ENCODE measurements around the gene NUDT5.

DNA sequence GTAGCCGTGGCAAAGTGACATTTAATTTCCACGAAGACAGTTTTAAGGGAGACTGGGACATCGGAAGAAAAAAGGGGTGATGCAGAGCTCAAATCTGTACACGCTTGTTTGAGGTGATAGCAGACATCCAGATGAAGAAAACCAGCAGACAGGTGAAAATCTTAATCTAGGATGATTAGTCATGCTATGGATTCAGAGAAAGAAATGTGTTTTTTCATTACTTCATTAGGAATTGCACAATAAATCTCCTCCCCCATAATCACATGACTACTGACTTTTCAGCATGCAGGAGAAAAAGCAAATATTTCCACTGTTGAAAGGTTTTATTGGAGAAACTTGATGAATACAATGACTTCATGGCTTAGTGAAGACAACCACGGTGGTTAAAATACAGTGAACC lies 2.5 kb downstream of the NUDT5 start:
- no peak for TF ChIP-seq CTCF (IDR thresholded peaks at IDR 0.05)
- no peak for TF ChIP-seq POLR2AphosphoS5 (IDR thresholded peaks at IDR 0.05; ENCODE audit: low read depth, low read length)
- no peak for TF ChIP-seq SIN3A (IDR thresholded peaks at IDR 0.05; ENCODE audit: borderline replicate concordance, insufficient read depth, low read depth, low read length)
